HEK293 (cell line): Measurements from ENCODE around the gene PPFIA4.
A peak's percentile ranks its signal among the peaks of the same experiment; 100 is the strongest.

Experiments used
- CTCF ChIA-PET: fragments of 350-600 bp; formaldehyde crosslinking; extraction: SDS; loops from one replicate; lab custom pipeline; 2021; ENCODE audit warnings: antibody characterized with exemption; lab: Yijun Ruan, JAX
- POLR2A ChIA-PET: fragments of 300-600 bp; formaldehyde crosslinking; extraction: SDS; loops from one replicate; lab custom pipeline; 2020; ENCODE audit warnings: antibody characterized with exemption, inconsistent platforms; lab: Yijun Ruan, JAX
- H3K27ac ChIP-seq: fragments of 200-500 bp; sonication (Bioruptor generic); 2 replicates; pipeline ENCODE4 v1.5.1; 2014; ENCODE audit warnings: low read depth, low read length, control low read depth, inconsistent platforms; ENCODE audit errors: extremely low read depth
- H3K36me3 ChIP-seq, 2 experiments: fragments of 200-500 bp in 1 of 2; sonication (Bioruptor generic) in 1 of 2; 1 replicate in 1 of 2; 2 replicates in 1 of 2; pipeline ENCODE4 v1.5.1; 2014 to 2017; ENCODE audit warnings: inconsistent platforms in 2 of 2, low read length in 2 of 2; ENCODE audit not compliant: control insufficient read depth in 2 of 2, insufficient read depth in 1 of 2
- H3K4me1 ChIP-seq: fragments of 200-500 bp; sonication (Bioruptor generic); 2 replicates; pipeline ENCODE4 v1.5.1; 2014; ENCODE audit warnings: mild to moderate bottlenecking, low read length, inconsistent platforms; ENCODE audit not compliant: control insufficient read depth, insufficient read depth
- H3K4me3 ChIP-seq: 2 replicates; pipeline ENCODE4 v1.5.1; 2011; ENCODE audit warnings: low read depth, mild to moderate bottlenecking, control low read depth, low read length, moderate library complexity
- H3K9me3 ChIP-seq: fragments of 200-500 bp; sonication (Bioruptor generic); 2 replicates; pipeline ENCODE4 v1.5.1; 2014; ENCODE audit warnings: low read depth, low read length, inconsistent platforms; ENCODE audit not compliant: control insufficient read depth, insufficient read depth
- EGR2 ChIP-seq: fragments of 450-650 bp; formaldehyde crosslinking; IDR thresholded peaks from 2 replicates; pipeline ENCODE4 v1.5.1; 2016; ENCODE audit warnings: low read depth, missing biosample characterization, missing genetic modification characterization
- GLIS1 ChIP-seq: fragments of 450-650 bp; formaldehyde crosslinking; IDR thresholded peaks from 2 replicates; pipeline ENCODE4 v1.5.1; 2016; ENCODE audit warnings: missing biosample characterization, missing genetic modification characterization
- GLIS2 ChIP-seq: fragments of 450-650 bp; formaldehyde crosslinking; IDR thresholded peaks from 2 replicates; pipeline ENCODE4 v1.5.1; 2016; ENCODE audit warnings: missing biosample characterization, missing genetic modification characterization
- SCRT2 ChIP-seq: fragments of 450-650 bp; formaldehyde crosslinking; IDR thresholded peaks from 2 replicates; pipeline ENCODE4 v1.5.1; 2016; ENCODE audit warnings: missing biosample characterization, missing genetic modification characterization
- ZFHX2 ChIP-seq: fragments of 450-650 bp; formaldehyde crosslinking; conservative IDR thresholded peaks from 2 replicates; pipeline ENCODE4 v1.5.1; 2016; ENCODE audit warnings: missing biosample characterization, missing genetic modification characterization
- ZIC2 ChIP-seq: fragments of 450-650 bp; formaldehyde crosslinking; IDR thresholded peaks from 2 replicates; pipeline ENCODE4 v1.5.1; 2016; ENCODE audit warnings: missing biosample characterization, missing genetic modification characterization
- ZNF18 ChIP-seq: fragments of 450-650 bp; formaldehyde crosslinking; IDR thresholded peaks from 2 replicates; pipeline ENCODE4 v1.5.1; 2016; ENCODE audit warnings: missing biosample characterization, missing genetic modification characterization
- ZNF248 ChIP-seq: fragments of 450-650 bp; formaldehyde crosslinking; IDR thresholded peaks from 2 replicates; pipeline ENCODE4 v1.5.1; 2017; ENCODE audit warnings: missing biosample characterization, missing genetic modification characterization
- ZNF311 ChIP-seq: fragments of 450-650 bp; formaldehyde crosslinking; IDR thresholded peaks from 2 replicates; pipeline ENCODE4 v1.5.1; 2017; ENCODE audit warnings: missing biosample characterization, missing genetic modification characterization, borderline replicate concordance
- ZNF341 ChIP-seq: fragments of 450-650 bp; formaldehyde crosslinking; IDR thresholded peaks from 2 replicates; pipeline ENCODE4; 2016; ENCODE audit warnings: low read depth, missing biosample characterization, missing genetic modification characterization
- ZNF398 ChIP-seq: fragments of 450-650 bp; formaldehyde crosslinking; IDR thresholded peaks from 2 replicates; pipeline ENCODE4 v1.5.1; 2017; ENCODE audit warnings: missing biosample characterization, missing genetic modification characterization
- ZNF423 ChIP-seq: fragments of 450-650 bp; formaldehyde crosslinking; IDR thresholded peaks from 2 replicates; pipeline ENCODE4 v1.5.1; 2016; ENCODE audit warnings: missing biosample characterization, missing genetic modification characterization
- ZNF449 ChIP-seq: fragments of 450-650 bp; formaldehyde crosslinking; IDR thresholded peaks from 2 replicates; pipeline ENCODE4 v1.5.1; 2017; ENCODE audit warnings: missing biosample characterization, mild to moderate bottlenecking, missing genetic modification characterization, moderate library complexity
- ZNF624 ChIP-seq: fragments of 450-650 bp; formaldehyde crosslinking; IDR thresholded peaks from 2 replicates; pipeline ENCODE4 v1.5.1; 2017; ENCODE audit warnings: missing biosample characterization, missing genetic modification characterization
- ZNF692 ChIP-seq: fragments of 450-650 bp; formaldehyde crosslinking; IDR thresholded peaks from 2 replicates; pipeline ENCODE4 v1.5.1; 2016; ENCODE audit warnings: missing biosample characterization, missing genetic modification characterization
- ZNF704 ChIP-seq: fragments of 450-650 bp; formaldehyde crosslinking; IDR thresholded peaks from 2 replicates; pipeline ENCODE4 v1.5.1; 2016; ENCODE audit warnings: missing biosample characterization, missing genetic modification characterization

PPFIA4 gene

GRCh38 chr1:203050826-203051225 lies 24.5 kb downstream of the PPFIA4 start:
- Histone ChIP-seq H3K4me3 (no peak overlapping the region), H3K36me3 (no peaks in the 10 kb centered on the region), H3K4me1 (0 out of 2 replicates have a peak, but pooled peaks cover 5% of the 10 kb centered on the region), H3K27ac (no peak overlapping the region), H3K9me3 (no peaks in the 10 kb centered on the region)
- no peak for TF ChIP-seq ZNF18 (tag by site-specific recombination)
- TF ChIP-seq ZNF248 (tag by site-specific recombination), result no peak
- ChIA-PET POLR2A (no interaction called here), CTCF (interaction anchor here (0.7 to 12.9 kb wide), 4 partner anchors 10 to 218 kb away, joined by 3 to 169 read pairs (median 6); no protein-coding TSS in a partner anchor)

GRCh38 chr1:203051841-203052324 lies 25.6 kb downstream of the PPFIA4 start:
- CTCF ChIA-PET, result interaction anchor here (0.7 to 12.9 kb wide), 5 partner anchors 11 to 212 kb away, joined by 3 to 169 read pairs (median 5); no protein-coding TSS in a partner anchor

More at GRCh38 chr1:203051841-203052324, 25.6 kb downstream of the PPFIA4 start:
- no peaks in the 10 kb centered on the region for H3K36me3 ChIP-seq
- H3K4me1 ChIP-seq, result 0 out of 2 replicates have a peak, but pooled peaks cover 5% of the 10 kb centered on the region
- H3K4me3 ChIP-seq, result no peak overlapping the region
- no peak overlapping the region for H3K27ac ChIP-seq
- no peaks in the 10 kb centered on the region for H3K9me3 ChIP-seq
- POLR2A ChIA-PET, result no interaction called here
- peak; percentile 70 for TF ChIP-seq ZNF423
- TF ChIP-seq ZNF624, result no peak
- TF ChIP-seq EGR2 (tag by site-specific recombination), result peak; percentile 93
- TF ChIP-seq ZNF692 (tag by site-specific recombination), result 0 out of 2 replicates have a peak, but pooled peaks have one; percentile 42
- peak; percentile 94 for TF ChIP-seq ZFHX2 (tag by site-specific recombination)
- peak; percentile 63 for TF ChIP-seq SCRT2
- peak; percentile 83 for TF ChIP-seq ZNF398 (tag by site-specific recombination)
- TF ChIP-seq ZNF449, result peak; percentile 64; the same call in 1 of the 2 replicates
- TF ChIP-seq ZIC2 (tag by site-specific recombination), result peak; percentile 91
- TF ChIP-seq ZNF311 (tag by site-specific recombination), result no peak
- TF ChIP-seq ZNF704 (tag by site-specific recombination), result no peak
- peak; percentile 69 for TF ChIP-seq ZNF341 (tag by site-specific recombination)
- TF ChIP-seq GLIS1 (tag by site-specific recombination), result peak; percentile 79
- TF ChIP-seq GLIS2 (tag by site-specific recombination), result peak; percentile 32
